GM12872 (cell line): ENCODE measurements around the gene TMEM63B.

Source experiments
- TF ChIP-seq, protein P1 (sequence below): IDR thresholded peaks from 3 replicates; pipeline ENCODE4 v1.5.1; 2011; ENCODE audit warnings: low read depth, mild to moderate bottlenecking, low read length, moderate library complexity; ENCODE audit not compliant: insufficient read depth

Gene TMEM63B

DNA sequence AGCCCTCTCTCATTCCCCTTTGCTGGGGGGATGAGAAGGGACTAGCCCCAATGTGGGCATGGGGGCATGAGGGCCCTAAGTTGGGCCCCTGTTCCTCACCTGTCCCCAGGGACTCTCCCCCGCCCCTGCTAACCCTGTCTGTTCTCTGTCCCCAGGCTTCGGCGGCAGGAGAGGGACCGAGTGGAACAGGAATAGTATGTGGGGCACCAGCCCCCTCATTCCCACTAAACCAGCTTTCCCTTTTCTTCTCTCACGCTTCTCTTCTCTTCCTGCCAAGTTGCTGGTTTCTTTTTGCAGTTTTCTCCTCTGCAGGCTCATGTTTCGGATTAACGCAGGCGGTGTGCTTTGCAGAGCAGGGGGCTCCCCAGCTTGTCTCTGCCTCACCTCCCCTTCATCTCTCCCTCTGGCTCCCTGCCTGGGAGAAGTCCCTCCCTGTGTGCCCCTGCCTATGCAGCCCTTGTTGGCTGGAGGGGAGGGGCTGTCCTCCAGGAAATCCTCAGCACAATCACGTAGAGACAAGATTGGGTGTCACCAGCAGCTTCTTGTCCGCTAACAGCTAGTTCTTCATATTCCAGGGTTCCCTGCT, 7.9 kb downstream of the TMEM63B start:
- TF ChIP-seq, protein P1, sequence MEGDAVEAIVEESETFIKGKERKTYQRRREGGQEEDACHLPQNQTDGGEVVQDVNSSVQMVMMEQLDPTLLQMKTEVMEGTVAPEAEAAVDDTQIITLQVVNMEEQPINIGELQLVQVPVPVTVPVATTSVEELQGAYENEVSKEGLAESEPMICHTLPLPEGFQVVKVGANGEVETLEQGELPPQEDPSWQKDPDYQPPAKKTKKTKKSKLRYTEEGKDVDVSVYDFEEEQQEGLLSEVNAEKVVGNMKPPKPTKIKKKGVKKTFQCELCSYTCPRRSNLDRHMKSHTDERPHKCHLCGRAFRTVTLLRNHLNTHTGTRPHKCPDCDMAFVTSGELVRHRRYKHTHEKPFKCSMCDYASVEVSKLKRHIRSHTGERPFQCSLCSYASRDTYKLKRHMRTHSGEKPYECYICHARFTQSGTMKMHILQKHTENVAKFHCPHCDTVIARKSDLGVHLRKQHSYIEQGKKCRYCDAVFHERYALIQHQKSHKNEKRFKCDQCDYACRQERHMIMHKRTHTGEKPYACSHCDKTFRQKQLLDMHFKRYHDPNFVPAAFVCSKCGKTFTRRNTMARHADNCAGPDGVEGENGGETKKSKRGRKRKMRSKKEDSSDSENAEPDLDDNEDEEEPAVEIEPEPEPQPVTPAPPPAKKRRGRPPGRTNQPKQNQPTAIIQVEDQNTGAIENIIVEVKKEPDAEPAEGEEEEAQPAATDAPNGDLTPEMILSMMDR: no peak

DNA sequence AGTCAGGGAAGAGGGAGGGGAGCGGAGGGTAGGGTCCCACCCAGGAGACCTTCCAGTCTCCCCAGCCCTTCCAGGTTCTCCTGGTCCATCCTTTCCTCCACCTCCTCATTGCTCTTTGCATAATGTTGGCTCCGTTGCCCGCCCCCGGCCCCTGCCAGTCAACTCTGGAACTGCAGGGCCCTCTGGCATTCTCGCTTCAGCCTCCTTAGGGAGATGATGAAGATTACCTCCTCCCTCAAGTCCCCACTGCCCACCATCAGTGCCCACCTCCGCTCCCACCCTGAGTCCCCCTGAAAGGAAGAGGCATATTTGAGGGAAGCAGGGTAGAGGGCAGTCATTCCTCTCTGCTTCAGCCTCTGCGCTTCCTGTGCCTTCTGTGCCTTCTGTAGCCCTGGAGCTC, 8.5 kb downstream of the TMEM63B start:
- TF ChIP-seq, protein P1: no peak

DNA sequence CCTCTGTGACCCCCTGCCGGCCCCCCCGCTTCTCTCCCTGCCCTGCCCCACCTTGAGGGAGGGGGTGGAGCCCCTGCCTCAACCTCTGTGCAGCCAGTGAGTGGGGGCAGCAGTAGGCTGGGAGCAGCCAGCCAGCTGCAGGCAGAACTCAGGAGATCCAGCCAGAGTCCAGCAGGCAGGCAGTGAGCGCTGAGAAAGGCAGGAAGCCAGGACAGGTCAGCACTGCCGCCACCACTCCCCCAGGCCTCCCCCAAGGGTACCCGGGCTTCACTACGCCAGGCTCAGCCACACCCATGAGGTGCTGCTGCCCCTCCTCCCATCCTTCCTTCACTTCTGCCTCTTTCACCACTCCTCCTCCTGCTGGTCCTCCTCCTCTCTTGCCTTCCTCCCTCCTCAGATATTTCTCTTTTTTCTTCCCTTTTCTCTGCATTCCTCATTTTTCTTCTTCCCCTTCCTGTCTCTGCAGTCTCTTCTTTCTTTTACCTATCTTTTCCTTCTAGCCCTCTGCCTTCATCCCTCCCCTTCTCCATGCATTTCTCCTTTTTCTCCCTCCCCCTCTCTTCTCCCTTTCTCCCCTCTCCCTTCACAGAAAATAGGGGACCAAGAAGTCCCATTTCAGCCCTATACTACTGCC, 11.5 kb downstream of the TMEM63B start:
- TF ChIP-seq, protein P1: no peak

DNA sequence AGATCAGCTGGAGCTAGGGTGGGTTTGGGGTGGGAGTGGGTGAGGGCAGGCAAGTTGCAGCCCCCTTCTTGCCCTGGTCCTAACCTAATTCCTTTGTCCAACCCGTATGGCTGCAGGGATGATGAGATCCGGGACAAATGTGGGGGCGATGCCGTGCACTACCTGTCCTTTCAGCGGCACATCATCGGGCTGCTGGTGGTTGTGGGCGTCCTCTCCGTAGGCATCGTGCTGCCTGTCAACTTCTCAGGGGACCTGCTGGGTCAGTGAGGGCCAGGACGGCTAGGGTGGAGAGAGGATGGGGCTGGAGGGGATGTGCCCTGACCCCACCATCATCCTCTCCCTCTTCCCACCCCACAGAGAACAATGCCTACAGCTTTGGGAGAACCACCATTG, 12.0 kb downstream of the TMEM63B start:
- TF ChIP-seq, protein P1: no peak

DNA sequence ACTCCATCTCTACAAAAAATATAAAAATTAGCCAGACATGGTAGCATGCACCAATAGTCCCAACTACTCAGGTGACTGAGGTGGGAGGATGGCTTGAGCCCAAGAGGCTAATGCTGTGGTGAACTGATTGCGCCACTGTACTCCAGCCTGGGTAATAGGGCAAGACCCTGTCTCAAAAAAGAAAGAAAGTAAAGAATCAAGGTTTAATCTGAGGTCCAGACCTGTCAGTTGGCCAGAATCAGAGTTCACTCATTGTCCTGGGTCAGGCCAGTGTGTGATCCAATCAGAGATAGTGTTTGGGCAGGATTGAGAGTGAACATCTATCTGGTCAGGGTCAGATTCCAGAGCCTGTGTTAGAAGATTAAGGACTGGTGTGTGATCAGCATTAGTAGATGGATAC, 15.5 kb downstream of the TMEM63B start:
- TF ChIP-seq, protein P1: no peak

DNA sequence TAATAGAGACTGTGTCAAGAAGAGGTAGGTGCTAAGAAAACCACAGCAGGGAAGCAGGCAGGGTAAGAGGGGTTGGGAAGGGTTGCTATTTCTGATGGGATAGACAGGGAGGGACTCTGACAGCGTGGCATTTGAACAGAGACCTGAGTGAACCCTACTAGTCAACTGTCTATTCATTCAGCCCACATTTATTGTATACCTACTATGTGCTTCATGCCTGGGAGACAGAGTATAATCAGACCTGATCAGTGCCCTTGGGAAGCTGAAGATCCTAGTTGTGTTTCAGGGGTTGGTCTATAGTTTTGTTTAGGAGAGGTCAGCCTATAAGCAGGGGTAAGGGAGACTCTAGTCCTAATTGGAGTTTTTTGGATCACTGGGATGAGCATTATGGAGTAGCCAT, 16.4 kb downstream of the TMEM63B start:
- TF ChIP-seq, protein P1: no peak

DNA sequence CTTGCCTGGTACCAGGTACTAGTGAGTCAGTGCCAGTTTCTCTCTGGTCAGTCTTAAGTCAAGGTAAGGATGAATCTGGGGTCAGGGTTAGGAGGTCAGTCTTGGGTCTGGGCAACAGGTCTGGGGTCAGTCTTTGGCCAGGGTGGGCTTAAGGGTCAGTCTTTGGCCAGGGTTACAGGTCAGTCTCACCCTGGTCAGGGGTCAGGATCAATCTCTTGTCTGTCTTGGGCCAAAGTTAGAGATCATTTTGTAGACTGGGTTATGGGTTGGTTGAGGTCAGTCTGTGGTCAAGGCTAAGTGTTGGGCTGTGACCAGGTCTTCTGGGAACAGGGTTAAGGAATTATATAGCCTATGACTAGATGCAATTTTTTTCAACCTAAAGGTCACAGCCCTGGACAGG, 18.5 kb downstream of the TMEM63B start:
- TF ChIP-seq, protein P1: no peak
